ENCODE data around the gene XPR1.
"Not testable (repeated sequence)": the region's sequence is repeated elsewhere in the genome, so short reads cannot be mapped to it uniquely, and the experiment has no call there.

GRCh38 chr1:180726024-180726423, 94.2 kb downstream of the XPR1 start:
- TF ChIP-seq CTCF (IDR thresholded peaks at IDR 0.05; ENCODE audit: low read depth, low read length); EZH2phosphoT487 (IDR thresholded peaks at IDR 0.05; ENCODE audit: low read depth): not testable (repeated sequence)
